Measurements from ENCODE around the gene SYNPR.

Gene SYNPR

GRCh38 chr3:63232764-63233396 is 45.2 kb upstream of the SYNPR start:
- no peaks in the 10 kb centered on the region; the same call in 1 of the 2 replicates for H3K4me1 ChIP-seq (ENCODE audit: low read length)
- H3K4me3 ChIP-seq (ENCODE audit: low read length): no peak overlapping the region
- no peak overlapping the region for H3K27ac ChIP-seq (ENCODE audit: low read length)
- no peak overlapping the region for H2AFZ ChIP-seq (ENCODE audit: low read depth, low read length)
- no peaks in the 10 kb centered on the region for H3K79me2 ChIP-seq (ENCODE audit: low read length)
- H3K9me3 ChIP-seq (ENCODE audit: insufficient read depth, low read length): no peaks in the 10 kb centered on the region
- no peak overlapping the region for H3K9ac ChIP-seq (ENCODE audit: low read length)
- no peaks in the 10 kb centered on the region; the same call in 1 of the 2 replicates for H3K27me3 ChIP-seq (ENCODE audit: low read depth, low read length)
- no peak for TF ChIP-seq EZH2phosphoT487 (IDR thresholded peaks at IDR 0.05; ENCODE audit: low read depth)
- TF ChIP-seq CTCF (IDR thresholded peaks at IDR 0.05; ENCODE audit: low read depth, low read length): peak; percentile 63
- no peaks in the 10 kb centered on the region for H3K36me3 ChIP-seq (replicated peaks; ENCODE audit: low read depth, low read length)
- no peak overlapping the region for H3K4me2 ChIP-seq (ENCODE audit: low read length)
- no peaks in the 10 kb centered on the region for H4K20me1 ChIP-seq (ENCODE audit: insufficient read depth, low read length)

GRCh38 chr3:63240381-63240902 is 37.7 kb upstream of the SYNPR start:
- no peak overlapping the region for H3K9ac ChIP-seq (ENCODE audit: low read length)
- no peak for TF ChIP-seq EZH2phosphoT487 (IDR thresholded peaks at IDR 0.05; ENCODE audit: low read depth)
- TF ChIP-seq CTCF (IDR thresholded peaks at IDR 0.05; ENCODE audit: low read depth, low read length): no peak
- no peak overlapping the region for H3K4me3 ChIP-seq (ENCODE audit: low read length)

GRCh38 chr3:63242124-63242523 is 36.0 kb upstream of the SYNPR start:
- H3K9me3 ChIP-seq (ENCODE audit: insufficient read depth, low read length): no peaks in the 10 kb centered on the region

More at GRCh38 chr3:63240381-63240902, 37.7 kb upstream of the SYNPR start:
- Histone ChIP-seq H4K20me1 (ENCODE audit: insufficient read depth, low read length) (no peaks in the 10 kb centered on the region), H3K4me2 (ENCODE audit: low read length) (no peak overlapping the region), H3K4me1 (ENCODE audit: low read length) (no peaks in the 10 kb centered on the region), H3K79me2 (ENCODE audit: low read length) (no peaks in the 10 kb centered on the region), H3K27ac (ENCODE audit: low read length) (no peak overlapping the region), H3K36me3 (replicated peaks; ENCODE audit: low read depth, low read length) (no peaks in the 10 kb centered on the region), H3K27me3 (ENCODE audit: low read depth, low read length) (no peaks in the 10 kb centered on the region; the same call in 1 of the 2 replicates), H2AFZ (ENCODE audit: low read depth, low read length) (no peak overlapping the region), H3K9me3 (ENCODE audit: insufficient read depth, low read length) (no peaks in the 10 kb centered on the region)

More at GRCh38 chr3:63242124-63242523, 36.0 kb upstream of the SYNPR start:
- Histone ChIP-seq H4K20me1 (ENCODE audit: insufficient read depth, low read length) (no peaks in the 10 kb centered on the region), H3K4me1 (ENCODE audit: low read length) (no peaks in the 10 kb centered on the region), H3K4me3 (ENCODE audit: low read length) (no peak overlapping the region), H3K36me3 (replicated peaks; ENCODE audit: low read depth, low read length) (no peaks in the 10 kb centered on the region), H3K4me2 (ENCODE audit: low read length) (no peak overlapping the region), H3K27me3 (ENCODE audit: low read depth, low read length) (peaks cover under 1% of the 10 kb centered on the region; the same call in 1 of the 2 replicates), H3K9ac (ENCODE audit: low read length) (no peak overlapping the region), H3K27ac (ENCODE audit: low read length) (no peak overlapping the region), H3K79me2 (ENCODE audit: low read length) (no peaks in the 10 kb centered on the region), H2AFZ (ENCODE audit: low read depth, low read length) (no peak overlapping the region)
- no peak for TF ChIP-seq EZH2phosphoT487 (IDR thresholded peaks at IDR 0.05; ENCODE audit: low read depth)
- no peak for TF ChIP-seq CTCF (IDR thresholded peaks at IDR 0.05; ENCODE audit: low read depth, low read length)
